Measurements from ENCODE around the gene KRT3. TPM values are rescaled to one million over a fixed set of nuclear protein-coding genes. Genes with fewer than 3 reads are reported as not detected.

KRT3 gene
- total and polyA plus RNA-seq, 4 donors = not detected

DNA sequence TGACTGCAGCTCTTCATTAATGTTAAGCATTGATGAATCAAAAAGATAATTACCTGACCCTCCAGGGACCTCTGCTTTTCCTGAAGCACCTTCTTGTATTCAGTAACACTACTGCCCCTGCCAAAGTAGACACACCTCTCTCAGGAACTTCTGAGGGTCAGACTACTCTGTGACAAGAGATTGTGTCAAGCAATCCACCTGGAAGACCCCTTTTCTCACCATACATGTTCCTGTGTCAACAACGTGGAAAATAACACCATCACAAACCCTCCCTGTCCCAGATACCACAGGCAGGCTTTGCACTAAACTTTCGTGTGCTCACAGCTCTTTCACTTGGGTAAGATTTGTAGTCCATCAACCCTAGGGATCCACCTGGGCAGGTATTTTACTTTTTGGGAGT lies 31.9 kb downstream of the KRT3 start:
- Histone ChIP-seq H3K27ac (ENCODE audit: low read depth in 1 of 2, low read length in 2 of 2) (no peak overlapping the region), H3K27me3 (ENCODE audit: control insufficient read depth in 4 of 4, insufficient read depth in 4 of 4, low read length in 3 of 4) (no peaks in the 10 kb centered on the region), H3K4me3 (ENCODE audit: low read depth in 1 of 3, low read length in 3 of 3) (no peak overlapping the region), H3K4me1 (ENCODE audit: control insufficient read depth in 4 of 4, insufficient read depth in 4 of 4, low read length in 3 of 4) (no peaks in the 10 kb centered on the region), H3K9me3 (ENCODE audit: control insufficient read depth in 4 of 4, low read length in 3 of 4) (peaks cover 0 to 5% (median 3%) of the 10 kb centered on the region in 4 donors), H3K36me3 (ENCODE audit: control insufficient read depth in 4 of 4, insufficient read depth in 3 of 4, low read depth in 1 of 4, low read length in 3 of 4) (no peaks in the 10 kb centered on the region), H3K9ac (ENCODE audit: low read depth in 1 of 2, low read length in 2 of 2) (no peak overlapping the region)
- TF ChIP-seq NR2F2 (IDR thresholded peaks at IDR 0.05) (no peak), JUND (IDR thresholded peaks at IDR 0.05) (no peak), HNF4A (conservative IDR thresholded peaks at IDR 0.05) (no peak), GABPA (IDR thresholded peaks at IDR 0.05 in 1 of 2, conservative IDR thresholded peaks at IDR 0.05 in 1 of 2) (no peak), REST (IDR thresholded peaks at IDR 0.05) (no peak), ATF3 (IDR thresholded peaks at IDR 0.05) (no peak), FOXA1 (IDR thresholded peaks at IDR 0.05) (no peak), HNF4G (IDR thresholded peaks at IDR 0.05) (no peak), YY1 (IDR thresholded peaks at IDR 0.05) (no peak)
- TF ChIP-seq, protein P1, sequence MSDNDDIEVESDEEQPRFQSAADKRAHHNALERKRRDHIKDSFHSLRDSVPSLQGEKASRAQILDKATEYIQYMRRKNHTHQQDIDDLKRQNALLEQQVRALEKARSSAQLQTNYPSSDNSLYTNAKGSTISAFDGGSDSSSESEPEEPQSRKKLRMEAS (IDR thresholded peaks at IDR 0.05) = no peak
- no peak for DNase-seq (ENCODE audit: low spot score)
- WGBS = 68% methylated on average over 2 of the region's 2 CpGs

DNA sequence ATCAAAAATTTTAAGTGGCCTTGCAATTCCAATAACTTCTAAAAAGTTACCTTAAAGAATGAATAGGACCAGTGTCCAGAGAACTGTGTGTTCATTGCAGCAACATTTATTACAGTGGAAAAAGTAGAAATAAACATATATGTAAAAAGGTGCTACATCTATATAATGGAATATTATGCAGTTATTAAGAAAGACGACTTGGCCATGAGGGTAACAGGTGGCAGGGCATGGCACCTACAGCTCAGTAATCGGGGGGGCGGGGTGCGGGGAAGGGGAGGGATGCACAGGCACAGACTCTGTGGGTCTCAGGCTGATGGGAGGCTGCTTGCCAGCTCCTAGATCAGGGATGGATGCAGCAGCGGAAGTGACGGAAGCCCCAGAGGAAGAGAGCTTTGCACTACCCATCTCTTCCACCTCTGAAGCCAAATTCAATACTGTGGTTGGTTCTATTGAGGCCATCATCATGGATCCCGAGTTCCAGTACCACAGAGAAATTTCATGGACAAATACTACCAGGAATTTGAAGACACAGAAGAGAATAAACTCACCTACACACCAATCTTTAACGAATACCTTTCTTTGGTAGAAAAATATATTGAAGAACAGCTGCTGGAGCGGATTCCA lies 32.8 kb downstream of the KRT3 start:
- no peak for DNase-seq (ENCODE audit: low spot score)
- no peaks in the 10 kb centered on the region for H3K36me3 ChIP-seq (ENCODE audit: control insufficient read depth in 4 of 4, insufficient read depth in 3 of 4, low read depth in 1 of 4, low read length in 3 of 4)
- no peak overlapping the region for H3K4me3 ChIP-seq (ENCODE audit: low read depth in 1 of 3, low read length in 3 of 3)
- TF ChIP-seq RAD21 (IDR thresholded peaks at IDR 0.05) (no peak), CTCF (IDR thresholded peaks at IDR 0.05; ENCODE audit: low read depth, low read length, missing input control) (no peak), GABPA (IDR thresholded peaks at IDR 0.05 in 1 of 2, conservative IDR thresholded peaks at IDR 0.05 in 1 of 2) (no peak), TAF1 (conservative IDR thresholded peaks at IDR 0.05) (no peak), YY1 (IDR thresholded peaks at IDR 0.05) (no peak), EGR1 (IDR thresholded peaks at IDR 0.05; ENCODE audit: low read depth in 2 of 2) (no peak), FOXA1 (IDR thresholded peaks at IDR 0.05) (no peak), NR2F2 (IDR thresholded peaks at IDR 0.05) (no peak)
- TF ChIP-seq, protein P1 (IDR thresholded peaks at IDR 0.05) = no peak
- TF ChIP-seq, protein P2, sequence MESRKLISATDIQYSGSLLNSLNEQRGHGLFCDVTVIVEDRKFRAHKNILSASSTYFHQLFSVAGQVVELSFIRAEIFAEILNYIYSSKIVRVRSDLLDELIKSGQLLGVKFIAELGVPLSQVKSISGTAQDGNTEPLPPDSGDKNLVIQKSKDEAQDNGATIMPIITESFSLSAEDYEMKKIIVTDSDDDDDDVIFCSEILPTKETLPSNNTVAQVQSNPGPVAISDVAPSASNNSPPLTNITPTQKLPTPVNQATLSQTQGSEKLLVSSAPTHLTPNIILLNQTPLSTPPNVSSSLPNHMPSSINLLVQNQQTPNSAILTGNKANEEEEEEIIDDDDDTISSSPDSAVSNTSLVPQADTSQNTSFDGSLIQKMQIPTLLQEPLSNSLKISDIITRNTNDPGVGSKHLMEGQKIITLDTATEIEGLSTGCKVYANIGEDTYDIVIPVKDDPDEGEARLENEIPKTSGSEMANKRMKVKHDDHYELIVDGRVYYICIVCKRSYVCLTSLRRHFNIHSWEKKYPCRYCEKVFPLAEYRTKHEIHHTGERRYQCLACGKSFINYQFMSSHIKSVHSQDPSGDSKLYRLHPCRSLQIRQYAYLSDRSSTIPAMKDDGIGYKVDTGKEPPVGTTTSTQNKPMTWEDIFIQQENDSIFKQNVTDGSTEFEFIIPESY (IDR thresholded peaks at IDR 0.05) = no peak
- H3K9me3 ChIP-seq (ENCODE audit: control insufficient read depth in 4 of 4, low read length in 3 of 4) = peaks cover 0 to 5% (median 3%) of the 10 kb centered on the region in 4 donors
- 72% methylated on average over 9 of the region's 9 CpGs for WGBS
- H3K4me1 ChIP-seq (ENCODE audit: control insufficient read depth in 4 of 4, insufficient read depth in 4 of 4, low read length in 3 of 4) = no peaks in the 10 kb centered on the region
- no peak overlapping the region for H3K27ac ChIP-seq (ENCODE audit: low read depth in 1 of 2, low read length in 2 of 2)
- H3K9ac ChIP-seq (ENCODE audit: low read depth in 1 of 2, low read length in 2 of 2) = no peak overlapping the region
- no peaks in the 10 kb centered on the region for H3K27me3 ChIP-seq (ENCODE audit: control insufficient read depth in 4 of 4, insufficient read depth in 4 of 4, low read length in 3 of 4)

All from liver (tissue), 9 donors.